ENCODE measurements around the gene CPNE9.

- no peak for TF ChIP-seq CTCF (IDR thresholded peaks at IDR 0.05; ENCODE audit: low read length)
- no peak for TF ChIP-seq EZH2 (IDR thresholded peaks at IDR 0.05; ENCODE audit: borderline replicate concordance, low read length)
Measured at GRCh38 chr3:9718118-9718517, 14.5 kb downstream of the CPNE9 start.
